Uterus (tissue), 4 donors: ENCODE data around the gene PIK3R3. TPM values are rescaled to one million over a fixed set of nuclear protein-coding genes. Genes with fewer than 3 reads are reported as not detected.
A peak's percentile ranks its signal among the peaks of the same experiment; 100 is the strongest.

Experiments
- DNase-seq, 2 donors: peaks; one replicate each; pipeline ENCODE4 v3.0.0-alpha.2; 2019 to 2020
- H3K27ac ChIP-seq, 2 donors: fragments of 200-600 bp; sonication (generic); 1 replicate in 1 of 2; 2 replicates in 1 of 2; pipeline ENCODE4 v1.5.1; 2016 to 2018
- H3K27me3 ChIP-seq, 2 donors: fragments of 200-600 bp; sonication (generic); one replicate each; pipeline ENCODE4 v1.5.1; 2018 to 2019; ENCODE audit warnings: control low read depth in 1 of 2
- H3K36me3 ChIP-seq, 2 donors: fragments of 200-600 bp; sonication (generic); one replicate each; pipeline ENCODE4 v1.5.1; 2019; ENCODE audit warnings: control low read depth in 1 of 2
- H3K4me1 ChIP-seq, 2 donors: fragments of 200-600 bp; sonication (generic); one replicate each; pipeline ENCODE4 v1.5.1; 2018 to 2019; ENCODE audit warnings: control low read depth in 1 of 2
- H3K4me3 ChIP-seq, 2 donors: fragments of 200-600 bp; sonication (generic); 1 replicate in 1 of 2; 2 replicates in 1 of 2; pipeline ENCODE4 v1.5.1; 2018 to 2019; ENCODE audit warnings: mild to moderate bottlenecking in 1 of 2
- H3K9me3 ChIP-seq, 2 donors: fragments of 200-600 bp; sonication (generic); one replicate each; pipeline ENCODE4 v1.5.1; 2019; ENCODE audit warnings: control low read depth in 1 of 2
- POLR2A ChIP-seq, 2 donors: fragments of 450-650 bp; IDR thresholded peaks; one replicate each; pipeline ENCODE4 v1.6.1; 2016; ENCODE audit warnings: antibody characterized with exemption in 2 of 2, mild to moderate bottlenecking in 1 of 2, moderate library complexity in 1 of 2
- intact Hi-C: fragments of 100-400 bp; cut with DNase I; formaldehyde crosslinking; loops from one replicate; pipeline ENCODE4 v1.15.1; 2023; ENCODE audit warnings: low total_unique reads
- total RNA-seq, 4 donors: library from RNA; depleted of rRNA in 3 of 4; stranded (reverse); fragments of >200 nt in 3 of 4; gene quantifications; one replicate each; pipeline versions ENCODE4 v1.1.0 to v1.2.4, GENCODE V29; 2014 to 2023
- TF ChIP-seq, protein P1 (sequence below), 4 experiments: fragments of 200-600 bp in 2 of 4; fragments of 450-650 bp in 2 of 4; sonication (generic) in 2 of 4; IDR thresholded peaks; one replicate each; pipeline ENCODE4 v1.5.1; 2016 to 2019; ENCODE audit warnings: antibody characterized with exemption in 4 of 4, mild to moderate bottlenecking in 2 of 4, moderate library complexity in 1 of 4
- donor health status: DM: yes; HTN: yes; CAD: no.

Gene PIK3R3
- total RNA-seq, 4 donors from 2014 or later: 23.5 to 83.7 (median 38.3) TPM

DNA sequence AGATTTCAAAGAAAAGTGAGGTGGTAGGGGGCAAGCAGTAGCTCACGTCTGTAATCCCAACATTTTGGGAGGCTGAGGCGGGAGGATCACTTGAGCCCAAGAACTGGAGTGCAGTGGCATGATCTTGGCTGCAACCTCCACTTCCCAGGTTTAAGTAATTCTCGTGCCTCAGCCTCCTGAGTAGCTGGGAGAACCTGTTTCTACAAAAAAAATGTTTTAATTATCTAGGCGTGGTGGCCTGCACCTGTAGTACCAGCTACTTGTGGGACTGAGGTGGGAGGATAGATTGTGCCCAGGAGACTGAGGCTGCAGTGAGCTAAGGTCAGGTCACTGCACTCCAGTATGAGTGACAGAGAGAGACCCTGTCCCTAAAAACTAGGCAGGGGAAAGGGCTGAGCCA, 39.9 kb upstream of the PIK3R3 start:
- Histone ChIP-seq H3K27me3 (no peaks in the 10 kb centered on the region), H3K9me3 (no peaks in the 10 kb centered on the region), H3K36me3 (no peaks in the 10 kb centered on the region), H3K27ac (peak overlapping the region in 1 of 2 donors; percentile 54), H3K4me3 (no peak overlapping the region), H3K4me1 (no peaks in the 10 kb centered on the region)
- intact Hi-C loops: loop anchor here (10.0 kb wide), 1 partner anchor 618 kb away; the partner anchor contains the start of gene AKR1A1
- no peak for TF ChIP-seq POLR2A (IDR thresholded peaks at IDR 0.05)
- TF ChIP-seq, protein P1, sequence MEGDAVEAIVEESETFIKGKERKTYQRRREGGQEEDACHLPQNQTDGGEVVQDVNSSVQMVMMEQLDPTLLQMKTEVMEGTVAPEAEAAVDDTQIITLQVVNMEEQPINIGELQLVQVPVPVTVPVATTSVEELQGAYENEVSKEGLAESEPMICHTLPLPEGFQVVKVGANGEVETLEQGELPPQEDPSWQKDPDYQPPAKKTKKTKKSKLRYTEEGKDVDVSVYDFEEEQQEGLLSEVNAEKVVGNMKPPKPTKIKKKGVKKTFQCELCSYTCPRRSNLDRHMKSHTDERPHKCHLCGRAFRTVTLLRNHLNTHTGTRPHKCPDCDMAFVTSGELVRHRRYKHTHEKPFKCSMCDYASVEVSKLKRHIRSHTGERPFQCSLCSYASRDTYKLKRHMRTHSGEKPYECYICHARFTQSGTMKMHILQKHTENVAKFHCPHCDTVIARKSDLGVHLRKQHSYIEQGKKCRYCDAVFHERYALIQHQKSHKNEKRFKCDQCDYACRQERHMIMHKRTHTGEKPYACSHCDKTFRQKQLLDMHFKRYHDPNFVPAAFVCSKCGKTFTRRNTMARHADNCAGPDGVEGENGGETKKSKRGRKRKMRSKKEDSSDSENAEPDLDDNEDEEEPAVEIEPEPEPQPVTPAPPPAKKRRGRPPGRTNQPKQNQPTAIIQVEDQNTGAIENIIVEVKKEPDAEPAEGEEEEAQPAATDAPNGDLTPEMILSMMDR (IDR thresholded peaks at IDR 0.05): no peak
- DNase-seq: no peak

DNA sequence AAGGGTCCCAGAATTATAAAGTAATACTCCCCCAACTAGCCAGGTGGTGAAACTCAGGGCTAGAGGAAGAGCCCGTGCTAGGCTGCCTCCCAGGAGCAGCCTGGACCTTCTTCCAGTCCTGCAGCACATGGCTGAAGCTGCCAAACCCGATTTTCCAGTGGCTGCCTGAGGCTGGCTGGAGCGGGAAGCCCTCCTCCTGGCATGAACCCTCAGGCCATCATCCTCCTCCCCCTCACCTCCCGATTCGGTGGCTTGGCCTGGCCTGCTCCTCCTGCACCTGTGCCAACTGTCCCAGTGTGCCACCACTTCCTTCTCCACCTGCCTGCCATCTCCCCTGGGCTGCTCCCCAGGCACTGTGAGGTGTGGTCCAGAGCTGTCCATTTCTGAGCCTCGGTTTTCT, 39.4 kb upstream of the PIK3R3 start:
- no peaks in the 10 kb centered on the region for H3K36me3 ChIP-seq
- peak overlapping the region; percentile 41 to 54 for H3K27ac ChIP-seq
- H3K9me3 ChIP-seq: no peaks in the 10 kb centered on the region
- no peak overlapping the region for H3K4me3 ChIP-seq
- no peaks in the 10 kb centered on the region for H3K27me3 ChIP-seq
- no peak for DNase-seq
- intact Hi-C loops: loop anchor here (10.0 kb wide), 1 partner anchor 617 kb away; the partner anchor contains the start of gene AKR1A1
- H3K4me1 ChIP-seq: no peaks in the 10 kb centered on the region
- TF ChIP-seq, protein P1 (IDR thresholded peaks at IDR 0.05): no peak
- no peak for TF ChIP-seq POLR2A (IDR thresholded peaks at IDR 0.05)

- DNase-seq: peak in 1 of 2 donors; percentile 39
- TF ChIP-seq, protein P1 (IDR thresholded peaks at IDR 0.05): no peak
- TF ChIP-seq POLR2A (IDR thresholded peaks at IDR 0.05): no peak
- intact Hi-C loops: loop anchor here (10.0 kb wide), 1 partner anchor 617 kb away; the partner anchor contains the start of gene AKR1A1
- Histone ChIP-seq H3K9me3 (no peaks in the 10 kb centered on the region), H3K36me3 (no peaks in the 10 kb centered on the region), H3K27me3 (no peaks in the 10 kb centered on the region), H3K4me3 (no peak overlapping the region), H3K27ac (peak overlapping the region; percentile 41 to 54), H3K4me1 (no peaks in the 10 kb centered on the region)
These were observed 38.9 kb upstream of the PIK3R3 start for GRCh38 chr1:46171351-46171750.

DNA sequence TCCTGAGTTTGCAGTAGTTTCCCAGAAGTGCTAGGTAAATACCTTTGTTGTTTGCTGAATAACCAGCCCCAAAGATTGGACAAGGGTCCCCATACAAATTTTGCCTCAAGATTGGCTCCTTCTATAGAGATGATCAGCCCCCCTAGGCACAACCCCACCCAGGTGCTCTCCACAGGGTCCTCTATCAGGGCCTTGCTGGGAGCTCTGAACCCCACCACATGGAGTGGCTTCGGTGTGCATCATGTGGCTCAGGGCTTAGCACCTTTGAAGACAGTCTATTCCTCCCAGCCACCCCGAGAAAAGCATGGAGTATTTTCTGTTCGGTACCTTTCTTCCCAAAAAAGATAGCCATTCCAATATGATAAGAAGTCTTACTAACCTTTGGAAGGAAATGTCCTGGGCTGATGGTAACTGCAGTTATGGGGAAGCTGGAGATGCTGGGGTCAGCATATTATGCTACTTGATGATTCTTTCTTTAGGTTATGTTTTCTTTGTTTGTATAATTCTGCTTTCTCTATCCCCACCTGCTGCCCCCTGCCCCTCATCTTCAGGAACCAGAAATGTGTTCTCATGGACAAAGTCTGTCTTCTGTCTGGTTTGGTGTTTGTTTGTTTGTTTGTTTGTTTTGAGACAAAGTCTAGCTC, 37.5 kb upstream of the PIK3R3 start:
- intact Hi-C loops: loop anchor here (10.0 kb wide), 1 partner anchor 615 kb away; the partner anchor contains the start of gene AKR1A1
- peak overlapping the region in 1 of 2 donors; percentile 54 for H3K27ac ChIP-seq

DNA sequence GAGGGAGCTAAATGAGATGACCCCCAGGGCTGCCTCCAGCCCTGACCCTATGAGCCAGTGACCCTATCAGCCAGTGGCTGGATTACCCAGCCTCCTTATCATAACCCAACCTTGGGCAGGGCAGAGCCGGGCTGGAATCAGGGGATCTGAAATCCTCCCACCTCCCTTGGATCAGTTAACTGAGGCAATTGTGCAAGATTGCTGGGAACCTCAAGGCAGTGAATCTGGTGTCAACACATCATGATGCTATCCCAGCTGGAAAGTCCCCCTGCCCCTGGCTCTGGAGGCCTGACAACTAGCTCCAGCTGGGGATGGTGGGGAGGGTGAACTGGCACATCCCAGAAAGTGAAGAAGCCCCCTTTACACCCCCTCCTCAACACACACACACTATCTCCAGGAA, 36.0 kb upstream of the PIK3R3 start:
- H3K9me3 ChIP-seq: no peaks in the 10 kb centered on the region
- no peaks in the 10 kb centered on the region for H3K27me3 ChIP-seq
- no peak for TF ChIP-seq POLR2A (IDR thresholded peaks at IDR 0.05)
- TF ChIP-seq, protein P1 (IDR thresholded peaks at IDR 0.05): no peak
- no peak overlapping the region for H3K27ac ChIP-seq
- intact Hi-C loops: no loop called here
- DNase-seq: no peak
- H3K4me3 ChIP-seq: no peak overlapping the region
- no peaks in the 10 kb centered on the region for H3K4me1 ChIP-seq
- H3K36me3 ChIP-seq: no peaks in the 10 kb centered on the region

More for the DNA sequence above, 37.5 kb upstream of the PIK3R3 start:
- H3K4me3 ChIP-seq: no peak overlapping the region
- no peak for TF ChIP-seq POLR2A (IDR thresholded peaks at IDR 0.05)
- TF ChIP-seq, protein P1 (IDR thresholded peaks at IDR 0.05): no peak
- no peaks in the 10 kb centered on the region for H3K27me3 ChIP-seq
- H3K36me3 ChIP-seq: no peaks in the 10 kb centered on the region
- no peaks in the 10 kb centered on the region for H3K4me1 ChIP-seq
- no peaks in the 10 kb centered on the region for H3K9me3 ChIP-seq
- no peak for DNase-seq
